Measurements from ENCODE around the gene TM9SF3. TPM values are rescaled to one million over a fixed set of nuclear protein-coding genes. Genes with fewer than 3 reads are reported as not detected.
A peak's percentile ranks its signal among the peaks of the same experiment; 100 is the strongest.

TM9SF3 gene
- total and polyA plus RNA-seq, 10 of the 15 experiments (the other 5 are each of a cell fraction or from before 2014, with no cell fraction given): 17.1 to 85.4 (median 44.9) TPM

DNA sequence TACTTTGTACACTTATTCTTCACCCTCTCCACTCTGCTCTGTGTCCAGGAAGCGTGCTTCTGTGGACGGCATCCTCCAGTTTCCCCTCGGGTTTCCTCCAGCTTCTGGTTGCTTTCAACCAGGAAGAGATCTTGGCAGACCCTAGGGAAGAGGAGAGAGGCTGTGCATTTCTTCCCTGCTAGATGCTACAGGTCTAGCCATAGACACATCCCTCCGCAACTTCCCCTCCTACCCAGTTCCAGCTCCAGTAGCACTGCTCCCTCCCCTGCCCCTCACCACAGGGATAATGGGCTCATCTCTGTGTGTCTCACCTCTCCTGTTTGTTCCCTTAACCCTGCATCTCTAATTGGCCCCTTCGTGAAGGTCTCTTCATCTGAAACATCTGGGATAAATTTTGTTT, 89.4 kb downstream of the TM9SF3 start:
- no peaks in the 10 kb centered on the region for H3K36me3 ChIP-seq (ENCODE audit: control insufficient read depth in 2 of 2, insufficient read depth in 2 of 2, low read length in 1 of 2)
- SMC1A ChIA-PET (ENCODE audit: uncharacterized antibody, unreplicated experiment): interaction anchor here (0.8 to 1.5 kb wide), 2 partner anchors 12 to 123 kb away, joined by 3 read pairs; no protein-coding TSS in a partner anchor
- no peaks in the 10 kb centered on the region for H3K4me1 ChIP-seq (ENCODE audit: control insufficient read depth, insufficient read depth, low read length)
- BruUV-seq (replicated peaks): no TSS peak
- FAIRE-seq (no peak), ATAC-seq (no peak), DNase-seq (ENCODE audit: low read depth, low spot score) (no peak)
- TF ChIP-seq ZNF384 (IDR thresholded peaks at IDR 0.05; ENCODE audit: borderline replicate concordance, low read depth, low read length): no peak
- no peak for TF ChIP-seq CBX3 (IDR thresholded peaks at IDR 0.05; ENCODE audit: borderline replicate concordance, low read depth)
- no peak for TF ChIP-seq BACH1 (IDR thresholded peaks at IDR 0.05; ENCODE audit: borderline replicate concordance)
- TF ChIP-seq SREBF1 (IDR thresholded peaks at IDR 0.05; ENCODE audit: low read length): no peak
- no peak for TF ChIP-seq SIN3A (IDR thresholded peaks at IDR 0.05; ENCODE audit: low read depth, low read length)
- TF ChIP-seq TCF3 (IDR thresholded peaks at IDR 0.05; ENCODE audit: borderline replicate concordance, insufficient read depth, low read depth, low read length): no peak
- TF ChIP-seq YBX1 (IDR thresholded peaks at IDR 0.05): no peak
- TF ChIP-seq HDAC2 (IDR thresholded peaks at IDR 0.05): no peak
- WGBS (ENCODE audit: insufficient coverage, insufficient replicate concordance, low lambda C conversion rate, missing lambda C conversion rate): 29% methylated on average over 5 of the region's 5 CpGs
- no peak overlapping the region for H3K9ac ChIP-seq (ENCODE audit: control insufficient read depth, insufficient read depth, low read length)
- no peak overlapping the region for H3K27ac ChIP-seq (ENCODE audit: control insufficient read depth, insufficient read depth)
- in situ Hi-C loops (cut with MboI) (no loop called here), intact Hi-C loops (cut with micrococcal nuclease; ENCODE audit: unreplicated experiment) (no loop called here)
- no peaks in the 10 kb centered on the region for H3K79me2 ChIP-seq (ENCODE audit: control insufficient read depth, insufficient read depth, low read length)
- no peaks in the 10 kb centered on the region for H3K9me3 ChIP-seq (replicated peaks; ENCODE audit: control insufficient read depth, insufficient read depth, low read length)
- H3K4me3 ChIP-seq: no peak overlapping the region
- H3K4me2 ChIP-seq (ENCODE audit: control insufficient read depth, insufficient read depth): no peak overlapping the region
- POLR2A ChIA-PET: no interaction called here
- RAD21 ChIA-PET (ENCODE audit: unreplicated experiment): no interaction called here
- no peaks in the 10 kb centered on the region; a peak in 1 of 4 replicates for H3K27me3 ChIP-seq (replicated peaks in 1 of 2; ENCODE audit: control insufficient read depth in 2 of 2, insufficient read depth in 2 of 2, low read length in 1 of 2)
- no peaks in the 10 kb centered on the region for H4K20me1 ChIP-seq (ENCODE audit: control insufficient read depth, insufficient read depth)
- H2AFZ ChIP-seq (ENCODE audit: control insufficient read depth, low read depth, low read length): no peak overlapping the region
- CTCF ChIA-PET: interaction anchor here (1.1 to 4.0 kb wide), 4 partner anchors 13 to 127 kb away, joined by 3 to 26 read pairs (median 5); partner anchors contain the start of gene TLL2

DNA sequence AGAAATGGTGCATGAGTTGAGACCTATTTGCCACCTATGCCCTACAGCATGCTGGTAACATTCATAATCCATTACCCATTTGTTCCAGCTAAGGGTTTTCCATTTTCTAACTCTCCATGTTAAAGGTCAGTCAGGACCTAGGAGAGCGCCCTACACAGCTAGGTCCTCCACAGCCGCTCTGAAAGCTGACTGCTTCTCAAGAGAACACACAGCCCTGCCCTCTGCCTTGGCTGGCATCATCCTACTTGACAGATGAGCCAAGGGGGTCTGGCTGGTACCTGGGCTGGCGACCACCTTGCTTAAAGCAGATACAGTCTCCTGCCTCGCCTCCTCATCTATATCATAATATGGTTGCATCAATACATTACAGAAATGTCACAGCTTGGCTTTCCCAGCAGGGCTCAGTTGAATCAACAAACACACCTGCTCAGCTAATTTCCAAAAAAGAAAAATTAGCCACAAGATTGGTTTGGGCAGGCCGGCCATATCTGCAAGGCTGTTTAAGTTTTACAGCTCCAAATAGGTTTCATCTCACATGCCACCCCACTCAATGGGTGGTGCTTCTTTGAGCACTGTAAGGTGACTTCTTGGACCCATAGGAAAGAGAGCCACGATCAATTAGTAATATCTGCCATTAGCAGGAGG, 90.4 kb downstream of the TM9SF3 start:
- no peaks in the 10 kb centered on the region for H4K20me1 ChIP-seq (ENCODE audit: control insufficient read depth, insufficient read depth)
- TF ChIP-seq, protein P1, sequence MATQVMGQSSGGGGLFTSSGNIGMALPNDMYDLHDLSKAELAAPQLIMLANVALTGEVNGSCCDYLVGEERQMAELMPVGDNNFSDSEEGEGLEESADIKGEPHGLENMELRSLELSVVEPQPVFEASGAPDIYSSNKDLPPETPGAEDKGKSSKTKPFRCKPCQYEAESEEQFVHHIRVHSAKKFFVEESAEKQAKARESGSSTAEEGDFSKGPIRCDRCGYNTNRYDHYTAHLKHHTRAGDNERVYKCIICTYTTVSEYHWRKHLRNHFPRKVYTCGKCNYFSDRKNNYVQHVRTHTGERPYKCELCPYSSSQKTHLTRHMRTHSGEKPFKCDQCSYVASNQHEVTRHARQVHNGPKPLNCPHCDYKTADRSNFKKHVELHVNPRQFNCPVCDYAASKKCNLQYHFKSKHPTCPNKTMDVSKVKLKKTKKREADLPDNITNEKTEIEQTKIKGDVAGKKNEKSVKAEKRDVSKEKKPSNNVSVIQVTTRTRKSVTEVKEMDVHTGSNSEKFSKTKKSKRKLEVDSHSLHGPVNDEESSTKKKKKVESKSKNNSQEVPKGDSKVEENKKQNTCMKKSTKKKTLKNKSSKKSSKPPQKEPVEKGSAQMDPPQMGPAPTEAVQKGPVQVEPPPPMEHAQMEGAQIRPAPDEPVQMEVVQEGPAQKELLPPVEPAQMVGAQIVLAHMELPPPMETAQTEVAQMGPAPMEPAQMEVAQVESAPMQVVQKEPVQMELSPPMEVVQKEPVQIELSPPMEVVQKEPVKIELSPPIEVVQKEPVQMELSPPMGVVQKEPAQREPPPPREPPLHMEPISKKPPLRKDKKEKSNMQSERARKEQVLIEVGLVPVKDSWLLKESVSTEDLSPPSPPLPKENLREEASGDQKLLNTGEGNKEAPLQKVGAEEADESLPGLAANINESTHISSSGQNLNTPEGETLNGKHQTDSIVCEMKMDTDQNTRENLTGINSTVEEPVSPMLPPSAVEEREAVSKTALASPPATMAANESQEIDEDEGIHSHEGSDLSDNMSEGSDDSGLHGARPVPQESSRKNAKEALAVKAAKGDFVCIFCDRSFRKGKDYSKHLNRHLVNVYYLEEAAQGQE (IDR thresholded peaks at IDR 0.05; ENCODE audit: low read depth, low read length): peak; percentile 79
- TF ChIP-seq, protein P2, sequence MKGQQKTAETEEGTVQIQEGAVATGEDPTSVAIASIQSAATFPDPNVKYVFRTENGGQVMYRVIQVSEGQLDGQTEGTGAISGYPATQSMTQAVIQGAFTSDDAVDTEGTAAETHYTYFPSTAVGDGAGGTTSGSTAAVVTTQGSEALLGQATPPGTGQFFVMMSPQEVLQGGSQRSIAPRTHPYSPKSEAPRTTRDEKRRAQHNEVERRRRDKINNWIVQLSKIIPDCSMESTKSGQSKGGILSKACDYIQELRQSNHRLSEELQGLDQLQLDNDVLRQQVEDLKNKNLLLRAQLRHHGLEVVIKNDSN (IDR thresholded peaks at IDR 0.05; ENCODE audit: borderline replicate concordance, extremely low read length, insufficient read depth, low read depth, low read length): no peak
- no peak overlapping the region for H3K27ac ChIP-seq (ENCODE audit: control insufficient read depth, insufficient read depth)
- ATAC-seq: peak; percentile 37; the same call in 1 of the 3 replicates
- no peaks in the 10 kb centered on the region; a peak in 1 of 4 replicates for H3K27me3 ChIP-seq (replicated peaks in 1 of 2; ENCODE audit: control insufficient read depth in 2 of 2, insufficient read depth in 2 of 2, low read length in 1 of 2)
- ChIA-PET RAD21 (ENCODE audit: unreplicated experiment) (no interaction called here), POLR2A (no interaction called here), SMC1A (ENCODE audit: uncharacterized antibody, unreplicated experiment) (interaction anchor here (1.5 kb wide), 1 partner anchor 14 kb away, joined by 3 read pairs; no protein-coding TSS in a partner anchor), CTCF (interaction anchor here (0.6 to 4.0 kb wide), 2 partner anchors 14 to 516 kb away, joined by 3 to 26 read pairs; no protein-coding TSS in a partner anchor)
- intact Hi-C loops (cut with micrococcal nuclease; ENCODE audit: unreplicated experiment) (no loop called here), in situ Hi-C loops (cut with MboI) (no loop called here)
- no peak overlapping the region for H3K4me3 ChIP-seq
- FAIRE-seq: no peak
- no peaks in the 10 kb centered on the region for H3K4me1 ChIP-seq (ENCODE audit: control insufficient read depth, insufficient read depth, low read length)
- H3K36me3 ChIP-seq (ENCODE audit: control insufficient read depth in 2 of 2, insufficient read depth in 2 of 2, low read length in 1 of 2): no peaks in the 10 kb centered on the region
- H3K79me2 ChIP-seq (ENCODE audit: control insufficient read depth, insufficient read depth, low read length): no peaks in the 10 kb centered on the region
- no peaks in the 10 kb centered on the region for H3K9me3 ChIP-seq (replicated peaks; ENCODE audit: control insufficient read depth, insufficient read depth, low read length)
- no peak overlapping the region for H2AFZ ChIP-seq (ENCODE audit: control insufficient read depth, low read depth, low read length)
- BruUV-seq (replicated peaks): no TSS peak
- H3K4me2 ChIP-seq (ENCODE audit: control insufficient read depth, insufficient read depth): no peak overlapping the region
- DNase-seq (ENCODE audit: low read depth, low spot score): no peak
- WGBS (ENCODE audit: insufficient coverage, insufficient replicate concordance, low lambda C conversion rate, missing lambda C conversion rate): 50% methylated on average over 6 of the region's 6 CpGs
- H3K9ac ChIP-seq (ENCODE audit: control insufficient read depth, insufficient read depth, low read length): no peak overlapping the region

All from GM12878 (cell line).